T-cell (primary cell): Measurements from ENCODE around the gene PLEKHA7. TPM values are rescaled to one million over a fixed set of nuclear protein-coding genes. Genes with fewer than 3 reads are reported as not detected.
"Not testable (repeated sequence)": the region's sequence is repeated elsewhere in the genome, so short reads cannot be mapped to it uniquely, and the experiment has no call there.

Experiments used
- ATAC-seq, 4 experiments: fragments of 200-7000 bp in 3 of 4; fragments of 150-1000 bp in 1 of 4; cut with Tn5 transposase; replicated peaks in 1 of 4; 1 replicate in 3 of 4; 2 replicates in 1 of 4; pipeline ENCODE4 v1.10.0; 2021; ENCODE audit warnings: moderate library complexity in 3 of 4, mild to moderate bottlenecking in 2 of 4, moderate number of reproducible peaks in 1 of 4
- CTCF ChIA-PET, 2 donors: fragments of 300-600 bp; sonication (Branson Sonifier 250); formaldehyde crosslinking; loops; one replicate each; lab custom pipeline; 2022; ENCODE audit warnings: antibody characterized with exemption in 2 of 2; lab: Charles Lee
- POLR2A ChIA-PET, 2 donors: fragments of 300-600 bp; sonication (Branson Sonifier 250); formaldehyde crosslinking; loops; one replicate each; lab custom pipeline; 2022; ENCODE audit warnings: antibody characterized with exemption in 2 of 2; lab: Charles Lee
- DNase-seq, 35 experiments: peaks; one replicate each; pipeline versions ENCODE4 v3.0.0 to v3.0.0-alpha.2; 2013 to 2023
- H3K27ac ChIP-seq: one replicate; pipeline ENCODE4 v1.5.1; 2013; ENCODE audit warnings: low read length
- H3K27me3 ChIP-seq, 2 experiments: replicated peaks in 1 of 2; 1 replicate in 1 of 2; 2 replicates in 1 of 2; pipeline versions ENCODE4 v1.6.1 to v1.7.0; 2013; ENCODE audit warnings: low read length in 1 of 2, mixed read lengths in 1 of 2; ENCODE audit not compliant: control insufficient read depth in 2 of 2, insufficient read depth in 2 of 2; ENCODE audit errors: extremely low read depth in 1 of 2
- H3K36me3 ChIP-seq, 2 donors: 1 replicate in 1 of 2; 2 replicates in 1 of 2; pipeline versions ENCODE4 v1.6.1 to v1.7.0; 2013; ENCODE audit warnings: low read length in 1 of 2; ENCODE audit not compliant: control insufficient read depth in 2 of 2, insufficient read depth in 1 of 2; ENCODE audit errors: extremely low read depth in 1 of 2
- H3K4me1 ChIP-seq, 2 experiments: 1 replicate in 1 of 2; 2 replicates in 1 of 2; pipeline versions ENCODE4 v1.6.1 to v1.7.0; 2013; ENCODE audit warnings: low read length in 2 of 2, mixed read lengths in 1 of 2; ENCODE audit not compliant: insufficient read depth in 2 of 2, control insufficient read depth in 1 of 2; ENCODE audit errors: extremely low read depth in 1 of 2
- H3K4me3 ChIP-seq, 2 donors: 1 replicate in 1 of 2; 2 replicates in 1 of 2; pipeline versions ENCODE4 v1.5.1 to v1.7.0; 2013; ENCODE audit warnings: mild to moderate bottlenecking in 2 of 2, low read length in 1 of 2, moderate library complexity in 1 of 2; ENCODE audit not compliant: control insufficient read depth in 1 of 2; ENCODE audit errors: extremely low read depth in 1 of 2
- H3K9me3 ChIP-seq: 2 replicates; pipeline ENCODE4 v1.7.0; 2013
- H3K27ac Mint-ChIP-seq, 2 donors: one replicate each; pipeline ENCODE4 v1.8.0; 2020 to 2021; ENCODE audit warnings: mild to moderate bottlenecking in 2 of 2, mixed read lengths in 2 of 2
- H3K27me3 Mint-ChIP-seq, 2 donors: one replicate each; pipeline ENCODE4 v1.8.0; 2021 to 2022; ENCODE audit warnings: mixed read lengths in 2 of 2
- H3K36me3 Mint-ChIP-seq: one replicate; pipeline ENCODE4 v1.8.0; 2021; ENCODE audit warnings: mixed read lengths
- H3K4me1 Mint-ChIP-seq, 3 donors: one replicate each; pipeline ENCODE4 v1.8.0; 2020 to 2022; ENCODE audit warnings: mixed read lengths in 3 of 3, mild to moderate bottlenecking in 1 of 3
- H3K4me3 Mint-ChIP-seq, 3 donors: one replicate each; pipeline ENCODE4 v1.8.0; 2020 to 2022; ENCODE audit warnings: mild to moderate bottlenecking in 3 of 3, mixed read lengths in 3 of 3, moderate library complexity in 3 of 3
- H3K9me3 Mint-ChIP-seq, 3 donors: one replicate each; pipeline ENCODE4 v1.8.0; 2020 to 2022; ENCODE audit warnings: mixed read lengths in 3 of 3
- WGBS: methylation state at CpG from one replicate; pipeline ENCODE4 v1.1.5; 2013; ENCODE audit warnings: missing lambda C conversion rate; ENCODE audit not compliant: insufficient coverage; 5-methylcytosine and 5-hydroxymethylcytosine counted together
- total RNA-seq, 35 experiments: library from RNA in 6 of 35; stranded (reverse) in 6 of 35; fragments of 120-200 nt in 1 of 35; gene quantifications; one replicate each; pipeline versions ENCODE4 v1.2.1 to v1.2.4 and lab custom pipeline; 2013 to 2026

Gene PLEKHA7
- total RNA-seq, 5 donors from 2014 or later (not counting 1 experiment from before 2014, with no cell fraction given), result 4.8 to 8.8 (median 5.8) TPM

DNA sequence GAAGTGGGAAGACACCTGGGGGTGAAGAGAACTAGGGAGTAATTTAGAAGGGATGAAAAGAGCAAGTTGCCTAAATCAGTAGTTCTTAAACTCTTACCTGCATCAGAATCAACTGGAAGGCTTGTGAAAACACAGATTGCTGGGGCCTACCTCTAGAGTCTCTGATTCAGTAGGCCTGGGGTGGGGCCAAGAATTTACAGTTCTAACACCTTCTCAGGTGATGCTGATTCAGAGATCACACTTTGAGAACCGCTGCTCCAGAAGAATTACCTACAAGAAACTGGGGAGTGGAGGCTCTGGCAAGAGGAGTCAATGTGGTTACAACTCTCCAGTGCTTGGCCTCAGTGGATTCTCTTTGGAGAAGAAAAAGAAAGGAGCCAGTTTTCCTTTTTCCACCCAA, 147.1 kb downstream of the PLEKHA7 start:
- Histone ChIP-seq H3K4me3 (no peak overlapping the region), H3K9me3 (no peaks in the 10 kb centered on the region), H3K27me3 (no peaks in the 10 kb centered on the region), H3K27ac (no peak overlapping the region), H3K36me3 (no peaks in the 10 kb centered on the region), H3K4me1 (no peaks in the 10 kb centered on the region)
- H3K4me3 Mint-ChIP-seq, result no peak overlapping the region
- ChIA-PET POLR2A (no interaction called here), CTCF (no interaction called here)
- no peak for ATAC-seq
- WGBS, result no CpG with 5 or more reads among the region's 1 CpG
- H3K4me1 Mint-ChIP-seq, result no peaks in the 10 kb centered on the region
- no peak overlapping the region for H3K27ac Mint-ChIP-seq
- no peaks in the 10 kb centered on the region for H3K9me3 Mint-ChIP-seq
- no peak for DNase-seq
- H3K27me3 Mint-ChIP-seq, result no peaks in the 10 kb centered on the region
- H3K36me3 Mint-ChIP-seq, result peaks cover 8% of the 10 kb centered on the region

- POLR2A ChIA-PET, H3K4me1 Mint-ChIP-seq, H3K27ac ChIP-seq, H3K27ac Mint-ChIP-seq, H3K36me3 Mint-ChIP-seq, H3K4me3 Mint-ChIP-seq, H3K9me3 ChIP-seq, H3K4me1 ChIP-seq, H3K4me3 ChIP-seq, H3K36me3 ChIP-seq, ATAC-seq, H3K27me3 ChIP-seq, H3K27me3 Mint-ChIP-seq, CTCF ChIA-PET, DNase-seq, H3K9me3 Mint-ChIP-seq: not testable (repeated sequence)
- no CpG with 5 or more reads among the region's 1 CpG for WGBS
These were observed 149.8 kb downstream of the PLEKHA7 start for GRCh38 chr11:16864428-16864827.

DNA sequence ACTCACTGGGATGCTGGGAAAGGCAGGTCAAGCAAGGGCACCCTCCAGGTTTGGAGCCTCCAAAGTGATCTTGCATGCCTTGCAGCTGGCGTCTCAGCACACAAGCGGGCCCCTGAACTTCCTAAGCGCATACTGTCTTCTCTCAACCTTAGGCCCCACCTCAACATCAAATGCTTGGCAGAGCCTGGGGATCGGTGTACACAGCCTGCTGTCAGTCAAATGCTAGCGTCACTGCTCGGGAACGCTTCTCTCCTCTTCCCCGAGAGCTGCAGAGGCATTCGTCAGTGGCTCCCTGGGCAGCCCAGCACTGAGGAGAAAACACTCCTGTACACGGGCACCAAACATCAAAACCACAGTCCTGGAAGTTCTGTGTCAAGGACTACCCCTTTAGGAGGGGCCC, 150.8 kb downstream of the PLEKHA7 start:
- no peaks in the 10 kb centered on the region for H3K27me3 Mint-ChIP-seq
- peaks cover 8% of the 10 kb centered on the region for H3K36me3 Mint-ChIP-seq
- H3K4me1 Mint-ChIP-seq, result no peaks in the 10 kb centered on the region
- Histone ChIP-seq H3K27me3 (no peaks in the 10 kb centered on the region), H3K4me1 (no peaks in the 10 kb centered on the region), H3K9me3 (no peaks in the 10 kb centered on the region), H3K36me3 (no peaks in the 10 kb centered on the region), H3K4me3 (no peak overlapping the region), H3K27ac (no peak overlapping the region)
- ChIA-PET POLR2A (no interaction called here), CTCF (no interaction called here)
- H3K9me3 Mint-ChIP-seq, result no peaks in the 10 kb centered on the region
- WGBS, result 85% methylated on average over 8 of the region's 10 CpGs
- H3K27ac Mint-ChIP-seq, result no peak overlapping the region
- no peak for DNase-seq
- ATAC-seq, result no peak
- no peak overlapping the region for H3K4me3 Mint-ChIP-seq

GRCh38 chr11:16862726-16863125, 151.5 kb downstream of the PLEKHA7 start:
- ATAC-seq, result no peak
- no peaks in the 10 kb centered on the region for H3K4me1 ChIP-seq
- Mint-ChIP-seq H3K4me3 (no peak overlapping the region), H3K36me3 (peaks cover 8% of the 10 kb centered on the region), H3K27ac (no peak overlapping the region), H3K27me3 (no peaks in the 10 kb centered on the region), H3K4me1 (no peaks in the 10 kb centered on the region), H3K9me3 (no peaks in the 10 kb centered on the region)
- ChIA-PET POLR2A (no interaction called here), CTCF (no interaction called here)
- no peaks in the 10 kb centered on the region for H3K9me3 ChIP-seq
- no peak overlapping the region for H3K4me3 ChIP-seq
- H3K36me3 ChIP-seq, result no peaks in the 10 kb centered on the region
- H3K27ac ChIP-seq, result no peak overlapping the region
- no peaks in the 10 kb centered on the region for H3K27me3 ChIP-seq
- no peak for DNase-seq
- 87% methylated on average over 3 of the region's 3 CpGs for WGBS

DNA sequence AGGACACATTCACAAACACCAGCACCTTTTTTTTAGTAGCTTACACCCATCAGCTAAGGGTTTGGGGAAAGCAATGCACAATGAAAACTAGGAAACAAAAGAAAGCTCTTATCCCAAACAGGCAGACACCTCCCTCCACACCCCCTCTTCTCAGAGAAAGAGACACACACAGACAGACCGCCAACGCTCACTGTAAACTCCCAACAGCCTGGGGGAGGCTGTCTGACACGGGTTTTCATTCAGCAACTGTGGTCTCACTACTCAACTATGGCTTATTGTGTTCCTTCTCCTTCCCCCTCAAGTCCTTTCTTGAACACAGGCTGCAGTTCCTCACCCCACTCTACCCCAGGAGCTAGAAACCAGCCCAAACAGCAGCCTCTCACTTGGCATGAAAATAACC, 152.4 kb downstream of the PLEKHA7 start:
- ChIA-PET CTCF (no interaction called here), POLR2A (interaction anchor here in 1 of 2 donors (0.6 kb wide), 1 partner anchor 241 kb away, joined by 3 read pairs; no protein-coding TSS in a partner anchor)
- H3K36me3 ChIP-seq, result no peaks in the 10 kb centered on the region
- no peak for ATAC-seq
- H3K9me3 ChIP-seq, result no peaks in the 10 kb centered on the region
- H3K27ac ChIP-seq, result no peak overlapping the region
- Mint-ChIP-seq H3K4me1 (no peaks in the 10 kb centered on the region), H3K9me3 (no peaks in the 10 kb centered on the region), H3K27me3 (no peaks in the 10 kb centered on the region), H3K36me3 (peaks cover 8% of the 10 kb centered on the region), H3K27ac (no peak overlapping the region), H3K4me3 (no peak overlapping the region)
- no peak overlapping the region for H3K4me3 ChIP-seq
- H3K27me3 ChIP-seq, result no peaks in the 10 kb centered on the region
- WGBS, result 64% methylated on average over 3 of the region's 3 CpGs
- no peak for DNase-seq
- H3K4me1 ChIP-seq, result no peaks in the 10 kb centered on the region

- POLR2A ChIA-PET, result no interaction called here
- H3K36me3 ChIP-seq, result no peaks in the 10 kb centered on the region
- H3K9me3 Mint-ChIP-seq, result no peaks in the 10 kb centered on the region
- WGBS, result no CpG with 5 or more reads among the region's 1 CpG
- no peaks in the 10 kb centered on the region for H3K27me3 ChIP-seq
- H3K27ac ChIP-seq, result no peak overlapping the region
- H3K4me1 ChIP-seq, result no peaks in the 10 kb centered on the region
- H3K27me3 Mint-ChIP-seq, result no peaks in the 10 kb centered on the region
- no peak for DNase-seq
- CTCF ChIA-PET, result no interaction called here
- H3K4me3 Mint-ChIP-seq, result no peak overlapping the region
- peaks cover 8% of the 10 kb centered on the region for H3K36me3 Mint-ChIP-seq
- no peak overlapping the region for H3K4me3 ChIP-seq
- H3K4me1 Mint-ChIP-seq, result no peaks in the 10 kb centered on the region
- ATAC-seq, result no peak
- no peaks in the 10 kb centered on the region for H3K9me3 ChIP-seq
- no peak overlapping the region for H3K27ac Mint-ChIP-seq
These were observed 153.6 kb downstream of the PLEKHA7 start for GRCh38 chr11:16860617-16861016.

- H3K4me1 Mint-ChIP-seq, result no peaks in the 10 kb centered on the region
- Histone ChIP-seq H3K27me3 (no peaks in the 10 kb centered on the region), H3K4me3 (no peak overlapping the region), H3K9me3 (no peaks in the 10 kb centered on the region), H3K4me1 (no peaks in the 10 kb centered on the region), H3K27ac (no peak overlapping the region), H3K36me3 (no peaks in the 10 kb centered on the region)
- H3K27ac Mint-ChIP-seq, result no peak overlapping the region
- ChIA-PET POLR2A (no interaction called here), CTCF (no interaction called here)
- ATAC-seq, result no peak
- DNase-seq, result no peak
- H3K9me3 Mint-ChIP-seq, result no peaks in the 10 kb centered on the region
- no peak overlapping the region for H3K4me3 Mint-ChIP-seq
- H3K36me3 Mint-ChIP-seq, result peaks cover 9% of the 10 kb centered on the region
- no peaks in the 10 kb centered on the region for H3K27me3 Mint-ChIP-seq
- 82% methylated on average over 4 of the region's 6 CpGs for WGBS
These were observed 154.6 kb downstream of the PLEKHA7 start for GRCh38 chr11:16859651-16860050.
